Lower lobe of right lung (tissue), 2 donors: ENCODE measurements around the gene PTPRN2. TPM values are rescaled to one million over a fixed set of nuclear protein-coding genes. Genes with fewer than 3 reads are reported as not detected.
A peak's percentile ranks its signal among the peaks of the same experiment; 100 is the strongest.

Experiments
- ATAC-seq, 2 donors: fragments of 200-7000 bp; cut with Tn5 transposase; one replicate each; pipeline ENCODE4 v1.9.1; 2020 to 2022; ENCODE audit warnings: mild to moderate bottlenecking in 2 of 2, moderate library complexity in 2 of 2
- DNase-seq: peaks from one replicate; pipeline ENCODE4 v3.0.0-alpha.2; 2020
- H3K27ac ChIP-seq: fragments of 200-600 bp; one replicate; pipeline ENCODE4 v1.8.0; 2022
- H3K27me3 ChIP-seq: fragments of 200-600 bp; one replicate; pipeline ENCODE4 v1.8.0; 2022; ENCODE audit warnings: low read depth
- H3K36me3 ChIP-seq: fragments of 200-600 bp; one replicate; pipeline ENCODE4 v1.8.0; 2022; ENCODE audit warnings: mild to moderate bottlenecking
- H3K4me1 ChIP-seq: fragments of 200-600 bp; one replicate; pipeline ENCODE4 v1.8.0; 2022
- H3K4me3 ChIP-seq: fragments of 200-600 bp; one replicate; pipeline ENCODE4 v1.8.0; 2022; ENCODE audit warnings: mild to moderate bottlenecking
- H3K9me3 ChIP-seq: fragments of 200-600 bp; one replicate; pipeline ENCODE4 v1.8.0; 2022
- CTCF ChIP-seq: fragments of 200-600 bp; IDR thresholded peaks from one replicate; pipeline ENCODE4 v1.8.0; 2022; ENCODE audit warnings: antibody characterized with exemption, mild to moderate bottlenecking
- intact Hi-C: fragments of 100-400 bp; cut with DNase I; formaldehyde crosslinking; loops from one replicate; pipeline ENCODE4 v1.11.0; 2022
- total RNA-seq: library from RNA; stranded (reverse); fragmentation: NEBNext Ultra II Directional; extraction: Animal tissue kit (Norgen Biotek cat#: 25700); gene quantifications from one replicate; pipeline ENCODE4 v1.2.1, GENCODE V29; 2021
- donor health status: DM: no; HTN: yes; CAD: no; lungs with severe emphysema.

PTPRN2 gene
- total RNA-seq, 1 donor from 2014 or later, result 6.8 TPM

GRCh38 chr7:158556721-158557440 lies 30.7 kb downstream of the PTPRN2 start:
- Histone ChIP-seq H3K4me1 (no peaks in the 10 kb centered on the region), H3K36me3 (no peaks in the 10 kb centered on the region), H3K27me3 (no peaks in the 10 kb centered on the region), H3K9me3 (no peaks in the 10 kb centered on the region), H3K27ac (no peak overlapping the region), H3K4me3 (no peak overlapping the region)
- DNase-seq, result no peak
- ATAC-seq, result peak in 1 of 2 donors; percentile 16
- intact Hi-C loops, result no loop called here
- TF ChIP-seq CTCF, result no peak

GRCh38 chr7:158555034-158555520 lies 32.5 kb downstream of the PTPRN2 start:
- Histone ChIP-seq H3K9me3 (no peaks in the 10 kb centered on the region), H3K4me1 (no peaks in the 10 kb centered on the region), H3K27ac (no peak overlapping the region), H3K27me3 (no peaks in the 10 kb centered on the region), H3K36me3 (no peaks in the 10 kb centered on the region), H3K4me3 (no peak overlapping the region)
- ATAC-seq (no peak), DNase-seq (no peak)
- no peak for TF ChIP-seq CTCF
- intact Hi-C loops, result no loop called here

GRCh38 chr7:158550886-158551452 lies 36.7 kb downstream of the PTPRN2 start:
- Histone ChIP-seq H3K27me3 (no peaks in the 10 kb centered on the region), H3K27ac (no peak overlapping the region), H3K4me3 (no peak overlapping the region), H3K9me3 (no peaks in the 10 kb centered on the region), H3K4me1 (no peaks in the 10 kb centered on the region), H3K36me3 (no peaks in the 10 kb centered on the region)
- ATAC-seq (no peak), DNase-seq (peak; percentile 30)
- intact Hi-C loops, result no loop called here
- TF ChIP-seq CTCF, result no peak

GRCh38 chr7:158550394-158550700 lies 37.3 kb downstream of the PTPRN2 start:
- H3K4me1 ChIP-seq, result no peaks in the 10 kb centered on the region
- TF ChIP-seq CTCF, result no peak
- no peak overlapping the region for H3K27ac ChIP-seq
- ATAC-seq (no peak), DNase-seq (peak; percentile 23)
- H3K9me3 ChIP-seq, result no peaks in the 10 kb centered on the region
- no peaks in the 10 kb centered on the region for H3K36me3 ChIP-seq
- H3K27me3 ChIP-seq, result no peaks in the 10 kb centered on the region
- H3K4me3 ChIP-seq, result no peak overlapping the region
- intact Hi-C loops, result no loop called here

GRCh38 chr7:158549616-158550393 lies 37.8 kb downstream of the PTPRN2 start:
- peak overlapping the region; percentile 31 for H3K4me3 ChIP-seq
- peak; percentile 42 for DNase-seq
- peak; percentile 49 to 62 for ATAC-seq

More at GRCh38 chr7:158549616-158550393, 37.8 kb downstream of the PTPRN2 start:
- Histone ChIP-seq H3K27me3 (no peaks in the 10 kb centered on the region), H3K27ac (no peak overlapping the region), H3K4me1 (no peaks in the 10 kb centered on the region), H3K36me3 (no peaks in the 10 kb centered on the region), H3K9me3 (no peaks in the 10 kb centered on the region)
- no peak for TF ChIP-seq CTCF
- intact Hi-C loops, result no loop called here
